Measurements from ENCODE around the gene NAT10.

NAT10 gene

GRCh38 chr11:34126959-34127848 is 21.8 kb downstream of the NAT10 start:
- Mint-ChIP-seq H3K27ac (no peak overlapping the region), H3K27me3 (no peaks in the 10 kb centered on the region), H3K4me1 (ENCODE audit: low read depth) (no peaks in the 10 kb centered on the region), H3K4me3 (no peak overlapping the region), H3K9me3 (no peaks in the 10 kb centered on the region), H3K36me3 (ENCODE audit: low read depth) (peaks cover 96% of the 10 kb centered on the region)
- intact Hi-C loops (cut with micrococcal nuclease), result no loop called here

- Mint-ChIP-seq H3K4me1 (ENCODE audit: low read depth) (no peaks in the 10 kb centered on the region), H3K27ac (no peak overlapping the region), H3K27me3 (no peaks in the 10 kb centered on the region), H3K9me3 (no peaks in the 10 kb centered on the region), H3K4me3 (no peak overlapping the region), H3K36me3 (ENCODE audit: low read depth) (peaks cover 96% of the 10 kb centered on the region)
- intact Hi-C loops (cut with micrococcal nuclease), result no loop called here
These were observed 23.4 kb downstream of the NAT10 start for GRCh38 chr11:34128824-34129223.

- Mint-ChIP-seq H3K4me3 (no peak overlapping the region), H3K36me3 (ENCODE audit: low read depth) (peaks cover 96% of the 10 kb centered on the region), H3K27me3 (no peaks in the 10 kb centered on the region), H3K27ac (no peak overlapping the region), H3K4me1 (ENCODE audit: low read depth) (no peaks in the 10 kb centered on the region), H3K9me3 (no peaks in the 10 kb centered on the region)
- intact Hi-C loops (cut with micrococcal nuclease), result no loop called here
These were observed 27.0 kb downstream of the NAT10 start for GRCh38 chr11:34132261-34132965.

GRCh38 chr11:34134765-34135164 is 29.3 kb downstream of the NAT10 start:
- no peaks in the 10 kb centered on the region for H3K27me3 Mint-ChIP-seq
- H3K27ac Mint-ChIP-seq, result no peak overlapping the region
- H3K9me3 Mint-ChIP-seq, result no peaks in the 10 kb centered on the region
- peaks cover 5% of the 10 kb centered on the region for H3K4me1 Mint-ChIP-seq (ENCODE audit: low read depth)
- intact Hi-C loops (cut with micrococcal nuclease), result loop anchor here (5.0 kb wide), 1 partner anchor 37 kb away; no protein-coding TSS in a partner anchor
- H3K4me3 Mint-ChIP-seq, result no peak overlapping the region
- H3K36me3 Mint-ChIP-seq (ENCODE audit: low read depth), result peaks cover 100% of the 10 kb centered on the region

- no peak overlapping the region for H3K27ac Mint-ChIP-seq
- intact Hi-C loops (cut with micrococcal nuclease), result loop anchor here (5.0 kb wide), 1 partner anchor 38 kb away; no protein-coding TSS in a partner anchor
- H3K27me3 Mint-ChIP-seq, result no peaks in the 10 kb centered on the region
- H3K4me1 Mint-ChIP-seq (ENCODE audit: low read depth), result peaks cover 5% of the 10 kb centered on the region
- no peak overlapping the region for H3K4me3 Mint-ChIP-seq
- H3K36me3 Mint-ChIP-seq (ENCODE audit: low read depth), result peaks cover 100% of the 10 kb centered on the region
- H3K9me3 Mint-ChIP-seq, result no peaks in the 10 kb centered on the region
These were observed 30.0 kb downstream of the NAT10 start for GRCh38 chr11:34135439-34135838.

- Mint-ChIP-seq H3K4me3 (no peak overlapping the region), H3K4me1 (ENCODE audit: low read depth) (peaks cover 5% of the 10 kb centered on the region), H3K9me3 (no peaks in the 10 kb centered on the region), H3K36me3 (ENCODE audit: low read depth) (peaks cover 100% of the 10 kb centered on the region), H3K27me3 (no peaks in the 10 kb centered on the region), H3K27ac (no peak overlapping the region)
- intact Hi-C loops (cut with micrococcal nuclease), result loop anchor here (5.0 kb wide), 1 partner anchor 39 kb away; no protein-coding TSS in a partner anchor
These were observed 31.0 kb downstream of the NAT10 start for GRCh38 chr11:34136420-34136819.

- Mint-ChIP-seq H3K4me3 (no peak overlapping the region), H3K27ac (no peak overlapping the region), H3K4me1 (ENCODE audit: low read depth) (peaks cover 5% of the 10 kb centered on the region), H3K27me3 (no peaks in the 10 kb centered on the region), H3K9me3 (no peaks in the 10 kb centered on the region), H3K36me3 (ENCODE audit: low read depth) (peaks cover 95% of the 10 kb centered on the region)
- intact Hi-C loops (cut with micrococcal nuclease), result loop anchor here (5.0 kb wide), 1 partner anchor 42 kb away; no protein-coding TSS in a partner anchor
These were observed 33.9 kb downstream of the NAT10 start for GRCh38 chr11:34139346-34139745.

DNA sequence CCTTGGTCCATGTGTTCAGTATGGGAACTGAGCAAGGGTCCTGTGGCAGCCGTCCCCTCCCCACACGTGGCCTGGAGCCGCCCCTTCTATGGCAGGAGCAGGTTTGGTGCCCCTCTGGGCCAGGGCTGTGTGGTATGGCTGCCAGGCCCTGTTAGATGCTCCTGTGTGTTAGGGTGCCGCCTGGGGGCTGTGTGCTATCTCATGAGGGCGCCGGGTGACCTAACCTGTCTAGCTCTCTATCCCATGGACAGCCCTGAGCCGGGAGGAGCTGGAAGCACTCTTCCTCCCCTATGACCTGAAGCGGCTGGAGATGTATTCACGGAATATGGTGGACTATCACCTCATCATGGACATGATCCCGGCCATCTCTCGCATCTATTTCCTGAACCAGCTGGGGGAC is 34.7 kb downstream of the NAT10 start:
- Mint-ChIP-seq H3K4me3 (no peak overlapping the region), H3K9me3 (no peaks in the 10 kb centered on the region), H3K27me3 (no peaks in the 10 kb centered on the region), H3K36me3 (ENCODE audit: low read depth) (peaks cover 94% of the 10 kb centered on the region), H3K4me1 (ENCODE audit: low read depth) (peaks cover 5% of the 10 kb centered on the region), H3K27ac (no peak overlapping the region)
- intact Hi-C loops (cut with micrococcal nuclease), result no loop called here

- Mint-ChIP-seq H3K27ac (no peak overlapping the region), H3K9me3 (no peaks in the 10 kb centered on the region), H3K4me3 (no peak overlapping the region), H3K4me1 (ENCODE audit: low read depth) (peaks cover 7% of the 10 kb centered on the region), H3K27me3 (no peaks in the 10 kb centered on the region), H3K36me3 (ENCODE audit: low read depth) (peaks cover 94% of the 10 kb centered on the region)
- intact Hi-C loops (cut with micrococcal nuclease), result no loop called here
These were observed 37.6 kb downstream of the NAT10 start for GRCh38 chr11:34143048-34143447.

DNA sequence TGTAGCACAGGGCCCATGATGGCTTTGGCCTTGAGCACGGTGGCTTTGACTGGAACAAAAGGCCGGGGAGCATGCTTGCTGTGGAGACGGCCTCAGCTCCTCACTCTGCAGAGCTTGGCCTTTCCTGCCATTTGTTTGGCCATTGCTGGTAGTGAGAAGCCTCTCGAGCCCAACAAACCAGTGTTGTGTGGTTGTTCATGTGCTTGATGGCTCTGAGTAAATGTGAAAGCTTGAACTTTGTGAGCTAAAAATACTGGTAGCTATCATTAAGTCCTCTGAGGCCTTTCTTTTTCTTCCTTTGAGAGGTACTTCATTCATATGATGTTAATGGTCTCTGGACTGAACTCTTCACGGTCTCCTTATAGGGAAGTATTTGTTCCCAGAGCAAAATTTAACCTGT is 39.6 kb downstream of the NAT10 start:
- no peak overlapping the region for H3K27ac Mint-ChIP-seq
- H3K27me3 Mint-ChIP-seq, result no peaks in the 10 kb centered on the region
- H3K9me3 Mint-ChIP-seq, result no peaks in the 10 kb centered on the region
- peaks cover 94% of the 10 kb centered on the region for H3K36me3 Mint-ChIP-seq (ENCODE audit: low read depth)
- H3K4me1 Mint-ChIP-seq (ENCODE audit: low read depth), result peaks cover 8% of the 10 kb centered on the region
- H3K4me3 Mint-ChIP-seq, result no peak overlapping the region
- intact Hi-C loops (cut with micrococcal nuclease), result no loop called here

GRCh38 chr11:34145847-34146381 is 40.5 kb downstream of the NAT10 start:
- Mint-ChIP-seq H3K4me1 (ENCODE audit: low read depth) (peaks cover 8% of the 10 kb centered on the region), H3K36me3 (ENCODE audit: low read depth) (peaks cover 93% of the 10 kb centered on the region), H3K9me3 (no peaks in the 10 kb centered on the region), H3K27me3 (no peaks in the 10 kb centered on the region), H3K27ac (no peak overlapping the region), H3K4me3 (no peak overlapping the region)
- intact Hi-C loops (cut with micrococcal nuclease), result no loop called here

GRCh38 chr11:34146411-34146810 is 41.0 kb downstream of the NAT10 start:
- intact Hi-C loops (cut with micrococcal nuclease), result no loop called here
- no peak overlapping the region for H3K27ac Mint-ChIP-seq
- H3K4me3 Mint-ChIP-seq, result no peak overlapping the region
- peaks cover 8% of the 10 kb centered on the region for H3K4me1 Mint-ChIP-seq (ENCODE audit: low read depth)
- H3K9me3 Mint-ChIP-seq, result no peaks in the 10 kb centered on the region
- no peaks in the 10 kb centered on the region for H3K27me3 Mint-ChIP-seq
- H3K36me3 Mint-ChIP-seq (ENCODE audit: low read depth), result peaks cover 90% of the 10 kb centered on the region

DNA sequence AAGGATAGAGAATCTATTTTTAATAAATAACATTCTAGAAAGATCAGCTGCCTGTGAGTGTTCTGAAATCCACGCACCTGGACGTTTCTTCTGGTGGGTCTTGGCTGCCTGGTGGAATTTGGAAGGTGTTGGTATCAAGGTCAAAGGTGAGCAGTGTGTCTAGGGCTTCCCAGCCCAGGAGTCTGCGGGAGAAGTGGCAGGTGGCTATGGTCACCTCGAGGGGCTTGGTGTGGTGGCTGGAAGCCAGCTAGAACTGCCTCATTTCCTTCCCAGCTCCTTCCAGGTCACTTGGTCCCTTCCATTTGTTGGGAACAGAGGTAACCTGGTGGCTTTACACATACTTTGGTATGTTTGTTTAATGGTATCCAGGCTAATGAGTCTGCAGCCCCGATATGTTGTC is 41.4 kb downstream of the NAT10 start:
- intact Hi-C loops (cut with micrococcal nuclease), result no loop called here
- Mint-ChIP-seq H3K36me3 (ENCODE audit: low read depth) (peaks cover 90% of the 10 kb centered on the region), H3K27me3 (no peaks in the 10 kb centered on the region), H3K4me3 (no peak overlapping the region), H3K4me1 (ENCODE audit: low read depth) (peaks cover 8% of the 10 kb centered on the region), H3K9me3 (no peaks in the 10 kb centered on the region), H3K27ac (no peak overlapping the region)

- intact Hi-C loops (cut with micrococcal nuclease), result no loop called here
- no peak overlapping the region for H3K27ac Mint-ChIP-seq
- H3K4me3 Mint-ChIP-seq, result no peak overlapping the region
- H3K4me1 Mint-ChIP-seq (ENCODE audit: low read depth), result peaks cover 13% of the 10 kb centered on the region
- no peaks in the 10 kb centered on the region for H3K27me3 Mint-ChIP-seq
- no peaks in the 10 kb centered on the region for H3K9me3 Mint-ChIP-seq
- peaks cover 89% of the 10 kb centered on the region for H3K36me3 Mint-ChIP-seq (ENCODE audit: low read depth)
These were observed 42.2 kb downstream of the NAT10 start for GRCh38 chr11:34147581-34147980.
